K562 (cell line): Measurements from ENCODE around the gene MED29. TPM values are rescaled to one million over a fixed set of nuclear protein-coding genes. Genes with fewer than 3 reads are reported as not detected.
A peak's percentile ranks its signal among the peaks of the same experiment; 100 is the strongest.

Source experiments
- ATAC-seq: fragments of 200-7000 bp; cut with Tn5 transposase; 3 replicates; pipeline ENCODE4 v1.9.1; 2020; ENCODE audit warnings: moderate library complexity
- BruUV-seq: library from RNA; stranded (reverse); fragments of 400-500 nt; replicated peaks from 2 replicates; lab custom pipeline; 2021; lab: Mats Ljungman, UMichigan
- CTCF ChIA-PET: fragments of 300-600 bp; formaldehyde crosslinking; extraction: SDS; loops from one replicate; lab custom pipeline; 2021; ENCODE audit warnings: low intra/inter-chr PET ratio; lab: Yijun Ruan, JAX
- POLR2A ChIA-PET: fragments of 300-600, 350-650 bp; sonication (Branson Sonifier 250); formaldehyde crosslinking; extraction: SDS; loops from one replicate; lab custom pipeline; 2021; ENCODE audit warnings: antibody characterized with exemption, inconsistent platforms; lab: Yijun Ruan, JAX
- DNase-seq, 4 experiments: peaks; one replicate each; pipeline versions ENCODE4 v3.0.0 to v3.0.0-alpha.2; 2011 to 2018; ENCODE audit warnings: low spot score in 3 of 4, mixed read lengths in 3 of 4; ENCODE audit errors: extremely low read depth in 1 of 4
- FAIRE-seq: peaks from 2 replicates; lab custom pipeline; 2011; peaks lifted over from hg19 to GRCh38; lab: Jason Lieb, UNC
- H2AFZ ChIP-seq: 2 replicates; pipeline ENCODE4 v1.6.0; 2011; ENCODE audit warnings: low read depth, low read length, control low read depth, inconsistent platforms
- H3K27ac ChIP-seq: fragments of 200-600 bp; 3 replicates; pipeline ENCODE4 v1.8.0; 2011; ENCODE audit warnings: low read depth, mild to moderate bottlenecking, control low read depth, inconsistent platforms, low read length, moderate library complexity, mixed read lengths; ENCODE audit errors: extremely low read depth
- H3K27me3 ChIP-seq, 2 experiments: fragments of 300-600 bp in 1 of 2; 2 replicates in 1 of 2; 3 replicates in 1 of 2; pipeline versions ENCODE4 v1.6.0 to v1.8.0; 2011; ENCODE audit warnings: inconsistent platforms in 2 of 2, low read length in 2 of 2, mild to moderate bottlenecking in 1 of 2, mixed read lengths in 1 of 2, moderate library complexity in 1 of 2; ENCODE audit not compliant: control insufficient read depth in 2 of 2, insufficient read depth in 2 of 2
- H3K36me3 ChIP-seq: fragments of 300-600 bp; 3 replicates; pipeline ENCODE4 v1.8.0; 2011; ENCODE audit warnings: mild to moderate bottlenecking, low read length, inconsistent platforms; ENCODE audit not compliant: control insufficient read depth, insufficient read depth
- H3K4me1 ChIP-seq, 2 experiments: fragments of 200-600 bp in 1 of 2; replicated peaks in 1 of 2; 2 replicates in 1 of 2; 3 replicates in 1 of 2; pipeline versions ENCODE4 v1.5.1 to v1.8.0; 2011; ENCODE audit warnings: inconsistent platforms in 2 of 2, low read length in 2 of 2, mild to moderate bottlenecking in 1 of 2, mixed read lengths in 1 of 2, moderate library complexity in 1 of 2; ENCODE audit not compliant: control insufficient read depth in 2 of 2, insufficient read depth in 2 of 2
- H3K4me2 ChIP-seq: 2 replicates; pipeline ENCODE4 v1.6.1; 2011; ENCODE audit warnings: low read length, control low read depth, inconsistent platforms, mixed read lengths; ENCODE audit not compliant: insufficient read depth
- H3K4me3 ChIP-seq: fragments of 200-600 bp; sonication (generic), shearing (Covaris generic); 2 replicates; pipeline ENCODE4 v1.5.1; 2016; ENCODE audit warnings: control low read depth, inconsistent platforms
- H3K79me2 ChIP-seq: fragments of 200-600 bp; 3 replicates; pipeline ENCODE4 v1.8.0; 2011; ENCODE audit warnings: low read length, inconsistent platforms; ENCODE audit not compliant: control insufficient read depth, insufficient read depth
- H3K9ac ChIP-seq, 2 experiments: 2 replicates each; pipeline versions ENCODE4 v1.6.0 to v1.6.1; 2011; ENCODE audit warnings: low read depth in 2 of 2, low read length in 2 of 2, control low read depth in 1 of 2, inconsistent platforms in 1 of 2, mild to moderate bottlenecking in 1 of 2, mixed read lengths in 1 of 2; ENCODE audit not compliant: insufficient read depth in 1 of 2
- H3K9me1 ChIP-seq: one replicate; pipeline ENCODE4 v1.6.0; 2011; ENCODE audit warnings: inconsistent platforms, mild to moderate bottlenecking, low read length, moderate library complexity; ENCODE audit not compliant: control insufficient read depth, insufficient read depth
- H3K9me3 ChIP-seq: replicated peaks from 2 replicates; pipeline ENCODE4 v1.5.1; 2011; ENCODE audit warnings: low read depth, low read length, inconsistent platforms; ENCODE audit not compliant: control insufficient read depth, insufficient read depth
- H4K20me1 ChIP-seq: replicated peaks from 2 replicates; pipeline ENCODE4 v1.6.1; 2011; ENCODE audit warnings: low read length, inconsistent platforms, mixed read lengths; ENCODE audit not compliant: control insufficient read depth, insufficient read depth
- ARID1B ChIP-seq: fragments of 450-650 bp; IDR thresholded peaks from 2 replicates; pipeline ENCODE4 v1.6.1; 2016; ENCODE audit warnings: antibody characterized with exemption, mild to moderate bottlenecking, inconsistent platforms
- BRD9 ChIP-seq: fragments of 450-650 bp; IDR thresholded peaks from 2 replicates; pipeline ENCODE4 v1.6.1; 2018; ENCODE audit warnings: low read depth; ENCODE audit not compliant: partially characterized antibody
- ILK ChIP-seq: fragments of 450-650 bp; IDR thresholded peaks from 2 replicates; pipeline ENCODE4 v1.6.1; 2016; ENCODE audit warnings: missing genetic modification characterization, low read depth, mild to moderate bottlenecking, missing compliant biosample characterization, moderate library complexity, borderline replicate concordance
- NCOA6 ChIP-seq: fragments of 450-650 bp; IDR thresholded peaks from 2 replicates; pipeline ENCODE4 v1.6.1; 2017; ENCODE audit warnings: mild to moderate bottlenecking
- SLC30A9 ChIP-seq: fragments of 250-450 bp; sonication (Bioruptor Pico); IDR thresholded peaks from 2 replicates; pipeline ENCODE4 v1.8.0; 2022; ENCODE audit warnings: mild to moderate bottlenecking, moderate library complexity
- ZBED1 ChIP-seq: IDR thresholded peaks from 2 replicates; pipeline ENCODE4 v1.6.1; 2014
- ZBTB8A ChIP-seq: fragments of 450-650 bp; IDR thresholded peaks from 2 replicates; pipeline ENCODE4 v1.6.1; 2018; ENCODE audit warnings: mild to moderate bottlenecking, moderate library complexity; ENCODE audit not compliant: partially characterized antibody
- ZEB2 ChIP-seq: fragments of 450-650 bp; IDR thresholded peaks from 2 replicates; pipeline ENCODE4 v1.6.1; 2016
- ZFX ChIP-seq: sonication (generic); formaldehyde crosslinking; IDR thresholded peaks from 2 replicates; pipeline ENCODE4 v1.8.0; 2022; ENCODE audit warnings: mild to moderate bottlenecking, missing genetic modification reagents, moderate library complexity
- ZNF282 ChIP-seq: sonication (generic); formaldehyde crosslinking; IDR thresholded peaks from 2 replicates; pipeline ENCODE4 v1.8.1; 2023; ENCODE audit warnings: missing genetic modification reagents
- WGBS: fragments of 100-300 bp; shearing (Covaris generic); methylation state at CpG from one replicate; pipeline ENCODE4 v1.1.6; 2016; ENCODE audit warnings: low coverage, mixed read lengths; ENCODE audit not compliant: insufficient coverage; ENCODE audit errors: missing lambda C conversion rate; 5-methylcytosine and 5-hydroxymethylcytosine counted together
- in situ Hi-C: fragments of 300-500 bp; cut with MboI; formaldehyde crosslinking; loops from 4 replicates; pipeline ENCODE4 v1.15.0; 2018; ENCODE audit warnings: inconsistent platforms, mixed read lengths
- intact Hi-C: fragments of 100-400 bp; cut with micrococcal nuclease; formaldehyde crosslinking; loops from 2 replicates; pipeline ENCODE4 v1.14.2; 2022
- polyA plus RNA-seq, 8 experiments: library from polyadenylated mRNA; depleted of rRNA in 4 of 8; stranded (reverse) in 5 of 8; unstranded in 3 of 8; fragments of >200 nt; fragmentation: Nextera tagmentation in 2 of 8; fragmentation: Illumina TruSeq in 1 of 8; extraction: Ambion mirVana in 2 of 8; extraction: Trizol in 1 of 8; gene quantifications; 2 replicates each; pipeline versions ENCODE4 v1.2.1 to v1.2.3, GENCODE V29; 2011 to 2014; ENCODE audit warnings: inconsistent platforms in 1 of 8, missing spikeins in 1 of 8
- total RNA-seq, 7 experiments: library from RNA; depleted of rRNA in 6 of 7; stranded (reverse); fragments of >200 nt in 6 of 7; fragmentation: Illumina TruSeq in 2 of 7; extraction: Trizol in 2 of 7; gene quantifications; 2 replicates each; pipeline versions ENCODE4 v1.2.1 to v1.2.3, GENCODE V29; 2011 to 2021; ENCODE audit warnings: low replicate concordance in 1 of 7
- TF ChIP-seq, protein P1 (sequence below): fragments of 450-650 bp; IDR thresholded peaks from 2 replicates; pipeline ENCODE4 v1.6.1; 2016; ENCODE audit warnings: antibody characterized with exemption
- TF ChIP-seq, protein P2 (sequence below): fragments of 450-650 bp; formaldehyde crosslinking; IDR thresholded peaks from 2 replicates; pipeline ENCODE4 v1.4.0; 2020; ENCODE audit warnings: mild to moderate bottlenecking, moderate library complexity
- TF ChIP-seq, protein P3 (sequence below): sonication (generic); formaldehyde crosslinking; IDR thresholded peaks from 2 replicates; pipeline ENCODE4 v1.8.0; 2022; ENCODE audit warnings: mild to moderate bottlenecking, missing genetic modification reagents
- TF ChIP-seq, protein P4 (sequence below): fragments of 450-650 bp; formaldehyde crosslinking; IDR thresholded peaks from 2 replicates; pipeline ENCODE4 v1.4.0; 2020; ENCODE audit warnings: mild to moderate bottlenecking, mixed read lengths

MED29 gene
- total and polyA plus RNA-seq, 9 of the 15 experiments (the other 6 are each of a cell fraction or from before 2014, with no cell fraction given): 1.8 to 22.6 (median 12.4) TPM

DNA sequence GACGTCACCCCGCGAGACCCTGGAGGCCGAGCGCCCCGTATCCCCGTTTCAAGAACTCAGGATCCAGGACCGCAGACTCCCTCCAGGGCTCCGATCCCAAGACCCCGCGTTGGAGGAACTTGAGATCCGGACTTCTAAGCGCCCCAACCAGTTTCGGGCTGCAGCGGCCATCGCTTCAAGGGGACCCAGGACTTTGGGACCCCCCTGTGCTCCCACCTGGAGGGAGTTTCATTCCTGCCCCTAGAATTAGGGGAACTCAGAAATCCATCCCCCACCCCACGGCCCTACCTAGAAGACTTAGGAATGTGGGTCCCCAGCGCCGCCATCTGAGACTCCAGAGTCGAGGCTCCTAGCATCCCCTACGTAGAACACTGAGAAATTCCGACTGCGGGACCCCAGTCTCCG, 21.7 kb downstream of the MED29 start (continued):
- TF ChIP-seq, protein P1, sequence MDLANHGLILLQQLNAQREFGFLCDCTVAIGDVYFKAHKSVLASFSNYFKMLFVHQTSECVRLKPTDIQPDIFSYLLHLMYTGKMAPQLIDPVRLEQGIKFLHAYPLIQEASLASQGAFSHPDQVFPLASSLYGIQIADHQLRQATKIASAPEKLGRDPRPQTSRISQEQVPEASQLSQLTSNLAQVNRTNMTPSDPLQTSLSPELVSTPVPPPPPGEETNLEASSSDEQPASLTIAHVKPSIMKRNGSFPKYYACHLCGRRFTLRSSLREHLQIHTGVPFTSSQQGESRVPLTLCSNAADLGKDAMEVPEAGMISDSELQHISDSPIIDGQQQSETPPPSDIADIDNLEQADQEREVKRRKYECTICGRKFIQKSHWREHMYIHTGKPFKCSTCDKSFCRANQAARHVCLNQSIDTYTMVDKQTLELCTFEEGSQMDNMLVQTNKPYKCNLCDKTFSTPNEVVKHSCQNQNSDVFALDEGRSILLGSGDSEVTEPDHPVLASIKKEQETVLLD: 0 out of 2 replicates have a peak, but pooled peaks have one; percentile 10
- TF ChIP-seq, protein P2, sequence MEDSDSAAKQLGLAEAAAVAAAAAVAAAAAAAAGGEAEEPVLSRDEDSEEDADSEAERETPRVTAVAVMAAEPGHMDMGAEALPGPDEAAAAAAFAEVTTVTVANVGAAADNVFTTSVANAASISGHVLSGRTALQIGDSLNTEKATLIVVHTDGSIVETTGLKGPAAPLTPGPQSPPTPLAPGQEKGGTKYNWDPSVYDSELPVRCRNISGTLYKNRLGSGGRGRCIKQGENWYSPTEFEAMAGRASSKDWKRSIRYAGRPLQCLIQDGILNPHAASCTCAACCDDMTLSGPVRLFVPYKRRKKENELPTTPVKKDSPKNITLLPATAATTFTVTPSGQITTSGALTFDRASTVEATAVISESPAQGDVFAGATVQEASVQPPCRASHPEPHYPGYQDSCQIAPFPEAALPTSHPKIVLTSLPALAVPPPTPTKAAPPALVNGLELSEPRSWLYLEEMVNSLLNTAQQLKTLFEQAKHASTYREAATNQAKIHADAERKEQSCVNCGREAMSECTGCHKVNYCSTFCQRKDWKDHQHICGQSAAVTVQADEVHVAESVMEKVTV: no peak
- TF ChIP-seq ARID1B (0 out of 2 replicates have a peak, but pooled peaks have one; percentile 6), ZEB2 (0 out of 2 replicates have a peak, but pooled peaks have one; percentile 31), BRD9 (peak; percentile 6), ZNF282 (0 out of 2 replicates have a peak, but pooled peaks have one; percentile 39)

DNA sequence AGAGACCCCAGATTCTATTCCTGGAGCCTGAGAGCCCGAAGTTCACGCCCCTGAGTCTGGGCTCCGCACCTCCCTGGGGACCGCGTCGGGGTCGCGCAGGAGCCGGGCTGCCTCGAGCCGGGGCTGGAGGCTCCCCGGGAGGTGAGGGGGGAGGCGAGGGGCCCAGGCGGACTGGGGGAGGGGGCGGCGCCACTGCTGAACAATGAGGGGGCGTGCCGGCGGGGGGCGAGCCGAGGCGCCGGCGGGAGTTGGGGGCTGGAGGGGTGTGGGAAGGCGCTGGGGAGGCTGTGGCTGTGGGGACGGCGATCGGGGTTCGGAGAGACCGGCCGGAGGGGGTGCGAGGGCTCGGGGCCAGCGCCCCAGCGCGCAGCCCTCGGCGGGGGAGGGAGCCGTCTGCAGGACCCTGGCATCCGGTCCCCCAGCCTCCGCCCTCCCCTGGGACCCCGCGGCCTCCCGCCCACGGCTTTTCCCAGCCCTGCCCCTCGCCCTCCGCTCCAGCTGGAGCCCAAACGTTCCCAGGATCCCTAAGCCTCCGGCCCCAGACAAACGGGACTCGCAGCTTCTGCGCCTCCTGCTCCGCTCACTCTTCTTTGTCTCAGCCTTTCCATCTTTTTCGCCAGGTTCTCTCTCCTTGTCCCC, 22.2 kb downstream of the MED29 start:
- H2AFZ ChIP-seq: peak overlapping the region; percentile 78
- peak; percentile 39 to 70 (median 58) for DNase-seq
- peak overlapping the region; percentile 77 for H3K4me2 ChIP-seq
- intact Hi-C loops (loop anchor here (5.0 kb wide), 2 partner anchors 186 to 291 kb away; no protein-coding TSS in a partner anchor), in situ Hi-C loops (no loop called here)
- H3K9ac ChIP-seq: peak overlapping the region; percentile 86 to 97
- H3K27ac ChIP-seq: peak overlapping the region; percentile 84
- peaks cover 31 to 70% of the 10 kb centered on the region in 2 experiments for H3K4me1 ChIP-seq
- no peaks in the 10 kb centered on the region for H3K27me3 ChIP-seq
- H3K9me3 ChIP-seq: no peaks in the 10 kb centered on the region
- no peak for ATAC-seq
- H3K36me3 ChIP-seq: peaks cover 20% of the 10 kb centered on the region; the same call in 2 of the 3 replicates
- no peaks in the 10 kb centered on the region for H3K9me1 ChIP-seq
- no peak for FAIRE-seq
- CTCF ChIA-PET: interaction anchor here (0.6 to 3.7 kb wide), 4 partner anchors 15 to 303 kb away, joined by 3 to 74 read pairs (median 4); no protein-coding TSS in a partner anchor
- 12% methylated on average over 20 of the region's 54 CpGs for WGBS
- peak overlapping the region; percentile 71 for H3K4me3 ChIP-seq
- no TSS peak for BruUV-seq
- H3K79me2 ChIP-seq: peaks cover 44% of the 10 kb centered on the region
- H4K20me1 ChIP-seq: peaks cover under 1% of the 10 kb centered on the region; the same call in 1 of the 2 replicates
- POLR2A ChIA-PET: interaction anchor here (1.1 to 1.7 kb wide), 5 partner anchors 10 to 71 kb away, joined by 3 to 15 read pairs (median 5); partner anchors contain the start of genes RPS16 and SAMD4B
- TF ChIP-seq, protein P3, sequence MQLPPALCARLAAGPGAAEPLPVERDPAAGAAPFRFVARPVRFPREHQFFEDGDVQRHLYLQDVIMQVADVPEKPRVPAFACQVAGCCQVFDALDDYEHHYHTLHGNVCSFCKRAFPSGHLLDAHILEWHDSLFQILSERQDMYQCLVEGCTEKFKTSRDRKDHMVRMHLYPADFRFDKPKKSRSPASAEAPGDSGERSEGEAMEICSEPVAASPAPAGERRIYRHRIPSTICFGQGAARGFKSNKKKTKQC (CRISPR knock-in tag): no peak
- TF ChIP-seq ZBTB8A: no peak
- TF ChIP-seq ZFX: 0 out of 2 replicates have a peak, but pooled peaks have one; percentile 6
- no peak for TF ChIP-seq NCOA6
- no peak for TF ChIP-seq SLC30A9
- TF ChIP-seq ILK (tag): no peak
- TF ChIP-seq, protein P4, sequence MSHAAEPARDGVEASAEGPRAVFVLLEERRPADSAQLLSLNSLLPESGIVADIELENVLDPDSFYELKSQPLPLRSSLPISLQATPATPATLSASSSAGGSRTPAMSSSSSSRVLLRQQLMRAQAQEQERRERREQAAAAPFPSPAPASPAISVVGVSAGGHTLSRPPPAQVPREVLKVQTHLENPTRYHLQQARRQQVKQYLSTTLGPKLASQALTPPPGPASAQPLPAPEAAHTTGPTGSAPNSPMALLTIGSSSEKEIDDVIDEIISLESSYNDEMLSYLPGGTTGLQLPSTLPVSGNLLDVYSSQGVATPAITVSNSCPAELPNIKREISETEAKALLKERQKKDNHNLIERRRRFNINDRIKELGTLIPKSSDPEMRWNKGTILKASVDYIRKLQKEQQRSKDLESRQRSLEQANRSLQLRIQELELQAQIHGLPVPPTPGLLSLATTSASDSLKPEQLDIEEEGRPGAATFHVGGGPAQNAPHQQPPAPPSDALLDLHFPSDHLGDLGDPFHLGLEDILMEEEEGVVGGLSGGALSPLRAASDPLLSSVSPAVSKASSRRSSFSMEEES (CRISPR knock-in tag): no peak
- no peak for TF ChIP-seq ZBED1
